Measurements from ENCODE around the gene TCP11L2. TPM values are rescaled to one million over a fixed set of nuclear protein-coding genes. Genes with fewer than 3 reads are reported as not detected.

Gene TCP11L2
- 1.4 and 1.8 TPM in 2 replicates for total RNA-seq
- long read RNA-seq: 0 reads

GRCh38 chr12:106302401-106303201, at the start of gene TCP11L2:
Gene TCP11L2 (plus strand): TSS chr12:106302733. CDS start chr12:106311076, 8,343 bp downstream.
- Mint-ChIP-seq H3K4me3 (peak within 1 kb of the TSS; percentile 94), H3K27ac (ENCODE audit: unreplicated experiment) (peak within 1 kb of the TSS; percentile 100)
- no peak for TF ChIP-seq CTCF (conservative IDR thresholded peaks at IDR 0.05)

DNA sequence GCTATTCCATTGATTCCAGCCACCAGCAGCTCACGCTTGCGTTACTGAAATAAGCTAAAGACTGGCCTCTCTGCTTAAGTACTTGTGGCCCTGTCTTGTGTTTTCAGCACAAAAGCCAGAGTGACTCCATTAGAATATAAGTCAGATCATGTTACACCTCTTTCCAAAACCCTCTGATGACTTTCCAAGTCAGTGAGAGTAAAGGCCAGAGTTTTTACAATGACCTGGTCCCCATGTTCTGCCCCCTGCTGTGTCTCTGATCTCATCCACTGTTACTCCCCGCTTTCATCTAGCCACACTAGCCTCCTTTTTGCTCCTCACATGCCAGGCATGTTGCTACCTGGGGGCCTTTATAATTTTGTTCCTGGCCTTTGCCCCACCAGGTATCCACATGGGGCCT, 47.8 kb upstream of the TCP11L2 start:
- no peak overlapping the region for H3K4me3 Mint-ChIP-seq
- H3K36me3 Mint-ChIP-seq (ENCODE audit: low read depth): no peaks in the 10 kb centered on the region
- H3K27ac Mint-ChIP-seq (ENCODE audit: unreplicated experiment): no peak overlapping the region
- TF ChIP-seq CTCF (conservative IDR thresholded peaks at IDR 0.05): no peak
- no peaks in the 10 kb centered on the region for H3K9me3 Mint-ChIP-seq
- no peak for DNase-seq (ENCODE audit: low read depth, low spot score)
- peaks cover 11% of the 10 kb centered on the region for H3K4me1 Mint-ChIP-seq
- H3K27me3 Mint-ChIP-seq (ENCODE audit: low read depth): no peaks in the 10 kb centered on the region

More at GRCh38 chr12:106302401-106303201, at the start of gene TCP11L2:
- peaks cover 10% of the 10 kb centered on the region for H3K4me1 Mint-ChIP-seq
- H3K27me3 Mint-ChIP-seq (ENCODE audit: low read depth): peaks cover 32% of the 10 kb centered on the region
- no peaks in the 10 kb centered on the region for H3K9me3 Mint-ChIP-seq
- no peaks in the 10 kb centered on the region for H3K36me3 Mint-ChIP-seq (ENCODE audit: low read depth)
- peak; percentile 74 for DNase-seq (ENCODE audit: low read depth, low spot score)

GRCh38 chr12:106255493-106255892, 47.0 kb upstream of the TCP11L2 start:
- H3K27me3 Mint-ChIP-seq (ENCODE audit: low read depth): no peaks in the 10 kb centered on the region
- H3K9me3 Mint-ChIP-seq: no peaks in the 10 kb centered on the region
- no peak for TF ChIP-seq CTCF (conservative IDR thresholded peaks at IDR 0.05)
- peaks cover 8% of the 10 kb centered on the region for H3K4me1 Mint-ChIP-seq
- no peak overlapping the region for H3K27ac Mint-ChIP-seq (ENCODE audit: unreplicated experiment)
- no peak overlapping the region for H3K4me3 Mint-ChIP-seq
- no peaks in the 10 kb centered on the region for H3K36me3 Mint-ChIP-seq (ENCODE audit: low read depth)
- no peak for DNase-seq (ENCODE audit: low read depth, low spot score)

GRCh38 chr12:106255952-106256351, 46.6 kb upstream of the TCP11L2 start:
- TF ChIP-seq CTCF (conservative IDR thresholded peaks at IDR 0.05): no peak
- Mint-ChIP-seq H3K9me3 (no peaks in the 10 kb centered on the region), H3K4me1 (peaks cover 8% of the 10 kb centered on the region), H3K36me3 (ENCODE audit: low read depth) (no peaks in the 10 kb centered on the region), H3K4me3 (no peak overlapping the region), H3K27ac (ENCODE audit: unreplicated experiment) (no peak overlapping the region), H3K27me3 (ENCODE audit: low read depth) (no peaks in the 10 kb centered on the region)
- DNase-seq (ENCODE audit: low read depth, low spot score): no peak

DNA sequence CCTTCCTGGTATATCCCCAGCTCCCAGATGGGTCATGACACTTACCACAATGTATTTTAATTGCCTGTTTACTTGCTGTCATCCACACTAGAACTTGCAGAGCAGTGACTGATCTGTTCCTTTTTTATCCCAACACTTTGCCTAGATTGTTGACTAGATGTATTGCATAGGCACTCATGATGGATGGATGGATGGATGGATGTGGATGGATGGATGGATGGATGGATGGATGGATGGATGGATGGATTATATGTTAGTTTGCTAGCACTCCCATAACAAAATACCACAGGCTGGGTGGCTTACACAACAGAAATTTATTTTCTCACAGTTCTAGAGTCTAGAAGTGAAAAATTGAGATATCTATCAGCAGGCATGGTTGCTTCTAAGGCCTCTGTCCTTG, 46.0 kb upstream of the TCP11L2 start:
- Mint-ChIP-seq H3K4me1 (peaks cover 5% of the 10 kb centered on the region), H3K27me3 (ENCODE audit: low read depth) (no peaks in the 10 kb centered on the region), H3K4me3 (no peak overlapping the region), H3K27ac (ENCODE audit: unreplicated experiment) (no peak overlapping the region), H3K9me3 (no peaks in the 10 kb centered on the region), H3K36me3 (ENCODE audit: low read depth) (no peaks in the 10 kb centered on the region)
- no peak for TF ChIP-seq CTCF (conservative IDR thresholded peaks at IDR 0.05)
- no peak for DNase-seq (ENCODE audit: low read depth, low spot score)
